ENCODE data around the gene TRANK1.

The TRANK1 gene

DNA sequence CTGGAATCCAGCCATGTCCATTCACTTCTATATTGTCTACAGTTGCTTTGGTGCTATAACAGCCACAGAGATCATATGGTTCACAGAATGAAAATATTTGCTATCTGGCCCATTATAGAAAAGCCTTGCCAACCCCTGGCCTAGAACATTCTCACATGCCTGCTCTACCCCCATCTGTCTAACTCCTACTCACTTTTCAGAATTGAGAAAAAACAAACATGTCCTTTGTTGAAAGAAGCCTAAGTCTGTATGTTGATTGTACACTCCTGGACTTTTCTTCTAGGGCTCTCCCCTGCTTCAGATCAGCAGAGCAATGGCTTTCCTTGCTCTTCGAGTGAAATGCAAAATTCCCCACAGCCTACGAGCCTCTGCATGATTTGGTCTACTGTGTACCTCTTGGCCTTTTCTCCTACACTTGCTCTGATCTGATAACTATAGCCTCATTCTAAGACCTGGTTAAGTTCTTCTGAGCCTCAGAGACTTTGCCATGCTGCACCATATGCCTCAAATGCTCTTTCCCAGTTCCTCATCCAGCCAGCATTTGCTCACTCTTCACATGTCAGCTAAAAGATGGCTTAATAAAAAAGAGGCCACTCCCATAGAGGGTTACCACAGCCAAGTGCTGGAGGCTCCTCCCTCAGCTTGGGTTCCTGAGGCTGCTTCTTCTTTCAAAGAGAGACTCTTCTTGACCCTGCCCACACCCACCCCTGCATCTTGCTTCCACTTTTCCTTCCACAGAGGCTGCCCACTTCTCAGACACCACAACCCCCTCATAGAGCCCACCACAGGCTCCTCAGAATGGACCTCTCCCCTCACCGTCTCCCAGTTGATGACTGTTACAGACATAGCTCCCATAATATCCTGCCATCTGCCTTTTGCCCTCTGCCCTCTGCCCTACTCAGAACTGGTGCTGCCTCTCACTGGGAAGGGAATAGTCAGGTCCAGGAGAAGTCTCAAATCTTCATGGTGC is 157.6 kb downstream of the TRANK1 start:
- no peak for DNase-seq

- DNase-seq, result no peak
Observed at GRCh38 chr3:36784138-36784635, 160.7 kb downstream of the TRANK1 start.

DNA sequence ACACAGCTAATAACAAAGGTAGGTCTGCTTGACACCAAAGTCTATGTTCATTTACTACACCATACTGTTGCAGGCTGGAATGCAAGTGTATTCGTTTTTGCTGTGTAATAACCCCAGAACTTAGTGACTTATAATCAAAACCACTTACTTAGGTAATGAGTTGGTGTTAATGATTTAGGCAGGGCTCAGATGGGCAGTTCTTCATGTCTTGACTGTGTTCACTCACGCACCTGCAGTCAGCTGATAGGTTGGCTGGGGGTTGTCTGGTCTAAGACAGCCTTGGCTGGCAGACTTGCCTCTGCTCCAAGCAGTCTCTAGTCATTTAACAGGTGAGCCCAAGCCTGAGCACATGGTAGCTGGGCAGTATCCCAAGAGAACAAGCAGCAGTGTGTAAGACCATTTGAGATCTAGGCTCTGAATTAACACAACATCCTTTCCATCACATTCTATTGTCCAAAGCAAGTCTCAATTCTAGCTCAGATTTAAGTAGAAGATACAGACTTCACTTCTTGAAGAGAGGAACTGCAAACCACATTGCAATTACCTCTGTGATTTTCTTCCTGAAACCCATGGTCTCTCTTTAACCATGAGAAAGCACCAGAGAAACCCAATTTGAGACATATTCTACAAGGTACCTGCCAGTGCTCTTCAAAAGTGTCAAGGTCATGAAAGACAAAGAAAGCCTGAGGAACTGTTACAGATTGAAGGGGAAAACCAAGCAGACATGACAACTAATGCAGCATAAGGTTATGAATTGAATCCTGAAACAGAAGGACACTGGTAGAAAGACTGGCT is 167.2 kb downstream of the TRANK1 start:
- no peak for DNase-seq
